Testis (tissue), 2 donors: ENCODE measurements around the gene PITPNC1.

Experiments used
- POLR2A ChIP-seq: fragments of 450-650 bp; IDR thresholded peaks from one replicate; pipeline ENCODE4 v1.6.1; 2017; ENCODE audit warnings: antibody characterized with exemption, mild to moderate bottlenecking, moderate library complexity
- TF ChIP-seq, protein P1 (sequence below), 3 experiments: fragments of 450-650 bp in 2 of 3; fragments of 200-600 bp in 1 of 3; sonication (generic) in 1 of 3; IDR thresholded peaks; one replicate each; pipeline ENCODE4 v1.5.1; 2016 to 2019; ENCODE audit warnings: antibody characterized with exemption in 3 of 3, mild to moderate bottlenecking in 2 of 3, moderate library complexity in 1 of 3

DNA sequence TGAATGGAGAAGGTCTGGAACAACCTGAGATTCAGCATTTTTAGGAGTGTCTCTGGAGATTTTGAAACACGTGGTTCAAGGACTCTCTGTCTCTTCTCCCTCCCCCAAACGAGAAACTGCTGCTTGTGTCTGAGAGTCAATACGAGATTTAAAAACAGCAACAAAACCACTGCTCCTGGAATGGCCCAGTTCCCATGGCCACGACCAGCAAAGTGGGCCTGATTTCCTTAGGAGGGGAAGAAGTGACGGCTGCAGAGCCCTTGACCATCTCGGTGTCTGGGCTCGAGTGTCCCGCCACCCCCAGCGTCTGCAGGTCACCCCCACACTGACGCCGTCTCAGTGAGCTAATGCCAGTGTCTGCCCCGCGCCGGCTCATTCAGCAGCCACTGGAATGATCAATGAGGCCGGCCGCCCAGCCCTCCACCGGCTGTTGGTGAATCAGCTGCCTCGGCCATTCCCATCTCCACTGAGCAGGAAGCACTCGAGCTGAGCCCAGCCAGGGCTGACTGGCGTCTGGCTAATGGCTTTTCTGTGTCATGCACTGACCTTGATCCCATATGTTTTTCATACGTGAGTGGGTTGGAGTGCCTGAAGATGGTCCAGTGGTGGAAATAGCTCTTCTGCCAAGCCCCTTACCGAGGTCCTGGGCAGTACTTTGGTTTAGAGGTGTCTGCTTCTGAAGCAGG lies 151.8 kb downstream of the PITPNC1 start:
- TF ChIP-seq, protein P1, sequence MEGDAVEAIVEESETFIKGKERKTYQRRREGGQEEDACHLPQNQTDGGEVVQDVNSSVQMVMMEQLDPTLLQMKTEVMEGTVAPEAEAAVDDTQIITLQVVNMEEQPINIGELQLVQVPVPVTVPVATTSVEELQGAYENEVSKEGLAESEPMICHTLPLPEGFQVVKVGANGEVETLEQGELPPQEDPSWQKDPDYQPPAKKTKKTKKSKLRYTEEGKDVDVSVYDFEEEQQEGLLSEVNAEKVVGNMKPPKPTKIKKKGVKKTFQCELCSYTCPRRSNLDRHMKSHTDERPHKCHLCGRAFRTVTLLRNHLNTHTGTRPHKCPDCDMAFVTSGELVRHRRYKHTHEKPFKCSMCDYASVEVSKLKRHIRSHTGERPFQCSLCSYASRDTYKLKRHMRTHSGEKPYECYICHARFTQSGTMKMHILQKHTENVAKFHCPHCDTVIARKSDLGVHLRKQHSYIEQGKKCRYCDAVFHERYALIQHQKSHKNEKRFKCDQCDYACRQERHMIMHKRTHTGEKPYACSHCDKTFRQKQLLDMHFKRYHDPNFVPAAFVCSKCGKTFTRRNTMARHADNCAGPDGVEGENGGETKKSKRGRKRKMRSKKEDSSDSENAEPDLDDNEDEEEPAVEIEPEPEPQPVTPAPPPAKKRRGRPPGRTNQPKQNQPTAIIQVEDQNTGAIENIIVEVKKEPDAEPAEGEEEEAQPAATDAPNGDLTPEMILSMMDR (IDR thresholded peaks at IDR 0.05): no peak
- no peak for TF ChIP-seq POLR2A
